MM.1S (cell line): Measurements from ENCODE around the gene PTPRN2.

Experiments used
- DNase-seq: peaks from one replicate; pipeline ENCODE4 v3.0.0-alpha.2; 2015
- H2AFZ ChIP-seq: fragments of 300-600 bp; sonication (generic); 2 replicates; pipeline ENCODE4 v1.6.0; 2016; ENCODE audit warnings: antibody characterized with exemption, low read length
- H3F3A ChIP-seq: fragments of 300-600 bp; sonication (generic); 2 replicates; pipeline ENCODE4 v1.6.1; 2016; ENCODE audit warnings: mild to moderate bottlenecking, antibody characterized with exemption, low read length, moderate library complexity, mixed read lengths; ENCODE audit not compliant: insufficient read depth
- H3K27ac ChIP-seq: fragments of 300-600 bp; sonication (generic); 2 replicates; pipeline ENCODE4 v1.5.1; 2016; ENCODE audit warnings: mild to moderate bottlenecking, low read length
- H3K27me3 ChIP-seq: fragments of 300-600 bp; sonication (generic); replicated peaks from 2 replicates; pipeline ENCODE4 v1.6.0; 2016; ENCODE audit warnings: low read length; ENCODE audit not compliant: insufficient read depth
- H3K36me3 ChIP-seq: fragments of 300-600 bp; sonication (generic); replicated peaks from 2 replicates; pipeline ENCODE4 v1.6.1; 2016; ENCODE audit warnings: mild to moderate bottlenecking, low read length, mixed read lengths; ENCODE audit not compliant: insufficient read depth
- H3K4me1 ChIP-seq: fragments of 300-600 bp; sonication (generic); 2 replicates; pipeline ENCODE4 v1.6.1; 2016; ENCODE audit warnings: low read length, mixed read lengths
- H3K4me2 ChIP-seq: fragments of 300-600 bp; sonication (generic); 2 replicates; pipeline ENCODE4 v1.6.0; 2016; ENCODE audit warnings: low read depth, low read length
- H3K4me3 ChIP-seq: fragments of 300-600 bp; sonication (generic); 2 replicates; pipeline ENCODE4 v1.5.1; 2016; ENCODE audit warnings: low read length, mixed read lengths
- H3K79me2 ChIP-seq: fragments of 300-600 bp; sonication (generic); 2 replicates; pipeline ENCODE4 v1.6.1; 2016; ENCODE audit warnings: mixed run types, low read length, mixed read lengths
- H3K9ac ChIP-seq: fragments of 300-600 bp; sonication (generic); 2 replicates; pipeline ENCODE4 v1.6.1; 2016; ENCODE audit warnings: low read length, mixed read lengths
- H3K9me2 ChIP-seq: fragments of 300-600 bp; sonication (generic); replicated peaks from 2 replicates; pipeline ENCODE4 v1.6.1; 2016; ENCODE audit warnings: mild to moderate bottlenecking, low read length, mixed read lengths; ENCODE audit not compliant: insufficient read depth
- H3K9me3 ChIP-seq: fragments of 300-600 bp; sonication (generic); replicated peaks from 2 replicates; pipeline ENCODE4 v1.6.1; 2016; ENCODE audit warnings: mild to moderate bottlenecking, low read length, mixed read lengths; ENCODE audit not compliant: insufficient read depth
- H4K20me1 ChIP-seq: fragments of 300-600 bp; sonication (generic); 2 replicates; pipeline ENCODE4 v1.6.1; 2016; ENCODE audit warnings: mild to moderate bottlenecking, low read length, moderate library complexity, mixed read lengths; ENCODE audit not compliant: insufficient read depth
- CTCF ChIP-seq: fragments of 300-600 bp; sonication (generic); IDR thresholded peaks from 2 replicates; pipeline ENCODE4 v1.5.1; 2016; ENCODE audit warnings: antibody characterized with exemption, low read length, mixed read lengths
- EZH2 ChIP-seq: fragments of 300-600 bp; sonication (generic); optimal IDR thresholded peaks from 2 replicates; pipeline ENCODE3; 2017; ENCODE audit warnings: low read depth, mild to moderate bottlenecking, antibody characterized with exemption, low read length, mixed read lengths
- EZH2phosphoT487 ChIP-seq: fragments of 300-600 bp; sonication (generic); IDR thresholded peaks from 2 replicates; pipeline ENCODE4 v1.6.1; 2018; ENCODE audit warnings: antibody characterized with exemption, low read length

Gene PTPRN2

DNA sequence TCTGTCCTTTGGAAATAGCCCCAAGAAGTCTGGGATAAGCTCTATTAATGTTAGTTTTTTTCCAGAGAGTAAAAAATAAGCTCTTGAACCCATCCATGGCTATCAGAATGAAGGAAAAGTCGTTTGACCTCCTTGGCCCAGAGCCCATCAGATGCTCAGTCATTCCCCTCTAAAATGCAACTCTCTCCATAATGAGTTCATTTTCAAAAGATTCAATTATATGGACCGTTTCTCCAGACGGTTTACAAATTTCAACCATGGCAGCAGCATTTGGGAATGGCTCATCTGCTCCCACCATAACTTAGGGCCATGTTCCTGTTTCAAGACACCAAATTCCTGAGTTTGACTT lies 220.0 kb downstream of the PTPRN2 start:
- Histone ChIP-seq H2AFZ (no peak overlapping the region), H3K4me2 (no peak overlapping the region), H3K27ac (no peak overlapping the region), H3K4me3 (no peak overlapping the region), H3K9me3 (no peaks in the 10 kb centered on the region), H3K27me3 (peaks cover 56% of the 10 kb centered on the region), H4K20me1 (no peaks in the 10 kb centered on the region), H3F3A (no peaks in the 10 kb centered on the region), H3K79me2 (no peaks in the 10 kb centered on the region), H3K4me1 (no peaks in the 10 kb centered on the region), H3K9ac (no peak overlapping the region), H3K36me3 (no peaks in the 10 kb centered on the region), H3K9me2 (no peaks in the 10 kb centered on the region)
- DNase-seq, result no peak
- no peak for TF ChIP-seq EZH2phosphoT487
- TF ChIP-seq EZH2, result no peak
- no peak for TF ChIP-seq CTCF

- no peaks in the 10 kb centered on the region for H3K9me3 ChIP-seq
- TF ChIP-seq EZH2, result no peak
- no peak for TF ChIP-seq EZH2phosphoT487
- TF ChIP-seq CTCF, result no peak
- H4K20me1 ChIP-seq, result no peaks in the 10 kb centered on the region
- H3K4me1 ChIP-seq, result no peaks in the 10 kb centered on the region
- H3K4me2 ChIP-seq, result no peak overlapping the region
- no peak overlapping the region for H3K27ac ChIP-seq
- H2AFZ ChIP-seq, result no peak overlapping the region
- no peaks in the 10 kb centered on the region for H3K36me3 ChIP-seq
- no peaks in the 10 kb centered on the region for H3F3A ChIP-seq
- no peak for DNase-seq
- H3K9ac ChIP-seq, result no peak overlapping the region
- peaks cover 53% of the 10 kb centered on the region for H3K27me3 ChIP-seq
- H3K79me2 ChIP-seq, result no peaks in the 10 kb centered on the region
- H3K4me3 ChIP-seq, result no peak overlapping the region
- no peaks in the 10 kb centered on the region for H3K9me2 ChIP-seq
Measured at GRCh38 chr7:158366916-158367633, 220.5 kb downstream of the PTPRN2 start.

GRCh38 chr7:158366346-158366745 lies 221.3 kb downstream of the PTPRN2 start:
- Histone ChIP-seq H3K9me3 (no peaks in the 10 kb centered on the region), H4K20me1 (no peaks in the 10 kb centered on the region), H3K4me3 (no peak overlapping the region)

More at GRCh38 chr7:158366346-158366745, 221.3 kb downstream of the PTPRN2 start:
- H3K9me2 ChIP-seq, result no peaks in the 10 kb centered on the region
- no peaks in the 10 kb centered on the region for H3K4me1 ChIP-seq
- H3F3A ChIP-seq, result no peaks in the 10 kb centered on the region
- H3K79me2 ChIP-seq, result no peaks in the 10 kb centered on the region
- H3K4me2 ChIP-seq, result no peak overlapping the region
- no peak overlapping the region for H3K27ac ChIP-seq
- H3K36me3 ChIP-seq, result no peaks in the 10 kb centered on the region
- TF ChIP-seq EZH2, result no peak
- no peak for TF ChIP-seq CTCF
- no peak for TF ChIP-seq EZH2phosphoT487
- no peak overlapping the region for H3K9ac ChIP-seq
- no peak overlapping the region for H2AFZ ChIP-seq
- DNase-seq, result no peak
- H3K27me3 ChIP-seq, result peaks cover 48% of the 10 kb centered on the region
